ENCODE results near the gene CFDP1. TPM values are rescaled to one million over a fixed set of nuclear protein-coding genes. Genes with fewer than 3 reads are reported as not detected.
A peak's percentile ranks its signal among the peaks of the same experiment; 100 is the strongest.

CFDP1 gene
- total RNA-seq, 6 experiments from 2014 or later: 23.9 to 43.3 (median 36.0) TPM

DNA sequence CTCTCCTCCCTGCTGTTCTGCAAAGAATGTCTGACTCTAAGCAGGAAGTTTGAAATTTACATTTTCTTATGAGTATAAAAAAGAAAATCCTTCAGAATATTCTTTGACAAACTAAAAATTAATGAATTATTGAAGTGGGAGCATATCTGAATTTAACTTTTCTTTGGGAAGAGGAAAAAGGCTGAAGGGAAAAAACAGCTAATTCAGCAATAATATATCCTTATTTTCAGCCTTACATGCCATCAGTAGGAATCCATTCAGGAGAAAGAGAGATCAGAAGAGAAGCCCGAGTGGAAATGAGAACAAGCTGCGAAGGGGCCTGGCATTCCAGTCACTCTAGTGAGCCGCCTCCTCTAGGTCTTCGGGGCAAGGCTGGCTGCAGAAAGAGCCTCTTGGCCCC is 140.1 kb downstream of the CFDP1 start:
- WGBS (ENCODE audit: insufficient coverage, low coverage, low lambda C conversion rate, missing lambda C conversion rate): 96% methylated on average over 4 of the region's 4 CpGs
- DNase-seq (no peak), ATAC-seq (no peak)
- Histone ChIP-seq H3K36me3 (peaks cover 0 to 26% (median 10%) of the 10 kb centered on the region in 4 donors), H3K4me3 (no peak overlapping the region), H3K27ac (no peak overlapping the region), H3K9me3 (no peaks in the 10 kb centered on the region), H3K27me3 (no peaks in the 10 kb centered on the region), H3K4me1 (peaks cover 0 to 4% (median 0%) of the 10 kb centered on the region in 4 donors)
- TF ChIP-seq, protein P1, sequence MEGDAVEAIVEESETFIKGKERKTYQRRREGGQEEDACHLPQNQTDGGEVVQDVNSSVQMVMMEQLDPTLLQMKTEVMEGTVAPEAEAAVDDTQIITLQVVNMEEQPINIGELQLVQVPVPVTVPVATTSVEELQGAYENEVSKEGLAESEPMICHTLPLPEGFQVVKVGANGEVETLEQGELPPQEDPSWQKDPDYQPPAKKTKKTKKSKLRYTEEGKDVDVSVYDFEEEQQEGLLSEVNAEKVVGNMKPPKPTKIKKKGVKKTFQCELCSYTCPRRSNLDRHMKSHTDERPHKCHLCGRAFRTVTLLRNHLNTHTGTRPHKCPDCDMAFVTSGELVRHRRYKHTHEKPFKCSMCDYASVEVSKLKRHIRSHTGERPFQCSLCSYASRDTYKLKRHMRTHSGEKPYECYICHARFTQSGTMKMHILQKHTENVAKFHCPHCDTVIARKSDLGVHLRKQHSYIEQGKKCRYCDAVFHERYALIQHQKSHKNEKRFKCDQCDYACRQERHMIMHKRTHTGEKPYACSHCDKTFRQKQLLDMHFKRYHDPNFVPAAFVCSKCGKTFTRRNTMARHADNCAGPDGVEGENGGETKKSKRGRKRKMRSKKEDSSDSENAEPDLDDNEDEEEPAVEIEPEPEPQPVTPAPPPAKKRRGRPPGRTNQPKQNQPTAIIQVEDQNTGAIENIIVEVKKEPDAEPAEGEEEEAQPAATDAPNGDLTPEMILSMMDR (IDR thresholded peaks at IDR 0.05): no peak
- no peak for TF ChIP-seq POLR2A (IDR thresholded peaks at IDR 0.05)
- intact Hi-C loops (cut with DNase I): no loop called here

DNA sequence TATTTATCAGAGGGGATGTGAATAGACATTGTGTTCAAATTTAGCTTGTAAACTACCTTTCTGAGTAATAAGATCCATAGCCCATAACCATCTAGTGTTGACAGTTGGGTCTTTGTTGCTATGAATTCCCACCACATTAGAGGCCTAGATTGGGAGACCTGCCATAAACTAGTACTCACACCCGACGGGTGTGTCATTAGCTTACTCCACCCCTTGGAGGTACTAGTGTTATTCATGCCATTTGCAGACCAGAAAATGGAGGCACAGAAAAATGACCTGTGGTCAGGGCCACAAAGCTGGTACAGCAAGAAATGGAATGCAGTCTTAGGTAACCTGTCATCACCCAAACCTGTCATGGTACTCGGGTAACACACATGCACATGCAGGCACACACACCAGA is 140.6 kb downstream of the CFDP1 start:
- no peak for TF ChIP-seq POLR2A (IDR thresholded peaks at IDR 0.05)
- TF ChIP-seq, protein P1 (IDR thresholded peaks at IDR 0.05): no peak
- intact Hi-C loops (cut with DNase I): no loop called here
- WGBS (ENCODE audit: insufficient coverage, low coverage, low lambda C conversion rate, missing lambda C conversion rate): 100% methylated on average over 1 of the region's 3 CpGs
- no peaks in the 10 kb centered on the region for H3K27me3 ChIP-seq
- H3K4me1 ChIP-seq: no peaks in the 10 kb centered on the region
- H3K4me3 ChIP-seq: no peak overlapping the region
- no peaks in the 10 kb centered on the region for H3K9me3 ChIP-seq
- H3K27ac ChIP-seq: no peak overlapping the region
- ATAC-seq (no peak), DNase-seq (no peak)
- H3K36me3 ChIP-seq: peaks cover 0 to 26% (median 10%) of the 10 kb centered on the region in 4 donors

DNA sequence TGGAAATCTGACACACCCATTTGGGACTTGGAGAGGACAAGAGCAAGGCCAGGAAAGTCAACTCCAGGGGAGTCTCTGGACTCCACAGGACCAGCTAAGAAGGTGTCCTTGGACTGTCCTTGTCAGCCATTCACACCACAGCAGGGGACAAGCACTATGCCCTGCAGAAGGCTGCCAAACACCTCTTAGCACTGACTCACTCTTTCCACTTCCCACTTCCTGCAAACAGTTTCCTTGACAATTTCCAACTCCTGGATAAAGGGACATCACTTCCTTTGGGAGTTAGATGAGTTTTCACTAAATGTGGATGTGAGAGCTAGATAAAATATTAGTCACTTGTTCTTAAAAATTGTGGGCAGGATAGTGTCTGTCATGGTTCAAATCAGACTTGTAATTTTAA is 144.1 kb downstream of the CFDP1 start:
- TF ChIP-seq POLR2A (IDR thresholded peaks at IDR 0.05): no peak
- TF ChIP-seq, protein P1 (IDR thresholded peaks at IDR 0.05): no peak
- H3K9me3 ChIP-seq: no peaks in the 10 kb centered on the region
- H3K27me3 ChIP-seq: no peaks in the 10 kb centered on the region
- ATAC-seq (peak; percentile 50 to 85 (median 70)), DNase-seq (no peak)
- no peak overlapping the region for H3K27ac ChIP-seq
- intact Hi-C loops (cut with DNase I): no loop called here
- peaks cover 0 to 26% (median 8%) of the 10 kb centered on the region in 4 donors for H3K36me3 ChIP-seq
- no peaks in the 10 kb centered on the region for H3K4me1 ChIP-seq
- no peak overlapping the region for H3K4me3 ChIP-seq

DNA sequence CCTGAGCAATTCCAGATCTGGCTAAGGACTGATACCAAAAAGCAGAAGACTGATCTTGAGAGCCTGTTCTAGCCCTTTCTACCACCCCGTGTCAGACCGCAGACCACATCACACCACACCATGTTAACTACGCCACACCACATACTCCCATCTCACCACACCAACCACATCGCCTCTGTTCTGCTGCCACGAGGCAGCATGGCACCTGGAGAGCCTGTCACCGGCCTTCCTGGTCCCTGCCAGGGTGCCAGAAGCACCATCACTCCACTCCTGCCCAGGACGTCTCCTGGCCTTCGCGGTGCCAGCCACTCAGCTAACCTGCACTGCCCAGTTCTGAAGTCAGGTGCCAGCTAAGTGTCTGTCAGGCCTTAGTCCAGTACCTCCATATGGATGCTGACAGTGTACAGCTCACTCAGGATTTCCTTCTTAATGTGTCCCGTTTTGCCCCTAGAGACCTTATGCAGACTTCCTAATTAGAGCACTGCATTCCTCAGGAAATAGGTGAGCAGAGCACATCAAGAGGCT is 144.6 kb downstream of the CFDP1 start:
- Histone ChIP-seq H3K36me3 (peaks cover 0 to 21% (median 6%) of the 10 kb centered on the region in 4 donors), H3K9me3 (no peaks in the 10 kb centered on the region), H3K27me3 (no peaks in the 10 kb centered on the region), H3K4me1 (no peaks in the 10 kb centered on the region), H3K27ac (no peak overlapping the region), H3K4me3 (no peak overlapping the region)
- WGBS (ENCODE audit: insufficient coverage, low coverage, low lambda C conversion rate, missing lambda C conversion rate): 87% methylated on average over 4 of the region's 10 CpGs
- DNase-seq (no peak), ATAC-seq (peak in 3 of 4 donors; percentile 12 to 40 (median 13))
- TF ChIP-seq POLR2A (IDR thresholded peaks at IDR 0.05): no peak
- TF ChIP-seq, protein P1 (IDR thresholded peaks at IDR 0.05): no peak
- intact Hi-C loops (cut with DNase I): no loop called here

DNA sequence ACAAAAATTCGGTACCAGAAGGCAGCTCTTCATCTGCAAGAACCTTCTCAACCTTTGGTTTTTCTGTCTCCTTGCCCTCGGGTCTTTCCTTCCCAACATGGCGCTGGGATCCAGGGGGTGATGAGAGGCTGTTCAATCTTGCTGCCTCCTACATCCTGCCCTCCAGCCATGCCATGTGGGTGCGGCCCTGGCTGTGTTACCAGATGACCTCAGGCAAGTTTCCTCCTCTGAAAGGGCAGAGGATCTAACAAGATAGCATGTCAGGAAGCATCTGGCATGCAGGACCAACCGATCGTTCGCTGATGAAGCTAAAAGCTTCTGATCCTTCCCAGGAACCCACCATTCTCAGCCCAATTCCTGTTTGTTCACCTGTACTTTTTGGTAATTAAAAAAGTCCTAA is 145.1 kb downstream of the CFDP1 start:
- DNase-seq (no peak), ATAC-seq (no peak)
- Histone ChIP-seq H3K27ac (no peak overlapping the region), H3K4me1 (no peaks in the 10 kb centered on the region), H3K36me3 (peaks cover 0 to 17% (median 3%) of the 10 kb centered on the region in 4 donors), H3K9me3 (no peaks in the 10 kb centered on the region), H3K27me3 (no peaks in the 10 kb centered on the region), H3K4me3 (no peak overlapping the region)
- TF ChIP-seq POLR2A (IDR thresholded peaks at IDR 0.05): no peak
- TF ChIP-seq, protein P1 (IDR thresholded peaks at IDR 0.05): no peak
- 43% methylated on average over 3 of the region's 7 CpGs for WGBS (ENCODE audit: insufficient coverage, low coverage, low lambda C conversion rate, missing lambda C conversion rate)
- intact Hi-C loops (cut with DNase I): no loop called here
